Bronchial epithelial cell (primary cell): ENCODE measurements around the gene EXOC3L1. TPM values are rescaled to one million over a fixed set of nuclear protein-coding genes. Genes with fewer than 3 reads are reported as not detected.

Experiments used
- DNase-seq: peaks from one replicate; pipeline ENCODE4 v3.0.0-alpha.2; 2010; ENCODE audit warnings: low read depth
- FAIRE-seq: peaks from 2 replicates; lab custom pipeline; 2011; peaks lifted over from hg19 to GRCh38; lab: Jason Lieb, UNC
- H3K27me3 ChIP-seq: 2 replicates; pipeline ENCODE4 v1.5.1; 2011; ENCODE audit warnings: low read length; ENCODE audit not compliant: control insufficient read depth, insufficient read depth
- H3K36me3 ChIP-seq: 2 replicates; pipeline ENCODE4 v1.5.1; 2011; ENCODE audit warnings: low read length; ENCODE audit not compliant: control insufficient read depth, insufficient read depth
- H3K4me3 ChIP-seq: 2 replicates; pipeline ENCODE4 v1.5.1; 2011; ENCODE audit warnings: mild to moderate bottlenecking, low read depth, low read length, control low read depth
- total RNA-seq: library from RNA; depleted of rRNA; stranded (reverse); fragments of >200 nt; gene quantifications from 2 replicates; pipeline ENCODE4 v1.2.1, GENCODE V29; 2014
- TF ChIP-seq, protein P1 (sequence below): IDR thresholded peaks from 2 replicates; pipeline ENCODE4 v1.5.1; 2011; ENCODE audit warnings: mild to moderate bottlenecking, moderate library complexity, low read length, control low read depth, inconsistent platforms; ENCODE audit not compliant: insufficient read depth, severe bottlenecking

The EXOC3L1 gene
- total RNA-seq, 1 donor from 2014 or later: not detected

DNA sequence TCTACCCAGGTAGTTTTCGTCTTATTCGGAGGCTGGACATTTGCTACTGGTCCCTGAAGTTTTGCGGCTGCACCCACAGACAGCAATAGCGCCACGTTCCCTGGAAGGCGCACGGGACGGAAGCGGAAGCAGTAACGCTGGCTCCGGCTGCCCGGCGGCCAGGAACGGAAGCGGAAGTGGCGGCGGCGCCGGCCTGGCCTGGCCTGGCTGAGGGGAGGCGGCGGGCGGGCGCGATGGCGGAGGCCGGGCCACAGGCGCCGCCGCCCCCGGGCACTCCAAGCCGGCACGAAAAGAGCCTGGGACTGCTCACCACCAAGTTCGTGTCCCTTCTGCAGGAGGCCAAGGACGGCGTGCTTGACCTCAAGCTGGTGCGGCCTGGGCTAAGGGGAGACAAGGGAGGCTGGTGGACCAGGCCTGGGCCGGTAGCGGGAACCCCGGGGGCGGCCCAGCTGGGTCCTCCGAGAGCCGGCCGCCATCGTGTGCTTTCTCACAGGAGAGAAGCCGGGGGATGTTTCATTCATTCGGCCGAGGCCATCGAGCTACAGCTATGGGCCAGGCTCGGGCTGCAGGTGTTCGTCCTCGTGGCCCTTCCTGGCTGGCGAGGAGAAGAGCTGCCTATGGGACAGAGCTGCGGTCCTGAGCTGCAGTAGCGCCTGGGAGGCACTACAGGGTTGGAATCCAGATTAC is 2.2 kb upstream of the EXOC3L1 start, which contains the start of gene E2F4:
TSS of gene E2F4 (plus strand) at position 161 of the 687 bp plus-strand sequence. CDS start at position 234, 73 bp downstream.
- TF ChIP-seq, protein P1, sequence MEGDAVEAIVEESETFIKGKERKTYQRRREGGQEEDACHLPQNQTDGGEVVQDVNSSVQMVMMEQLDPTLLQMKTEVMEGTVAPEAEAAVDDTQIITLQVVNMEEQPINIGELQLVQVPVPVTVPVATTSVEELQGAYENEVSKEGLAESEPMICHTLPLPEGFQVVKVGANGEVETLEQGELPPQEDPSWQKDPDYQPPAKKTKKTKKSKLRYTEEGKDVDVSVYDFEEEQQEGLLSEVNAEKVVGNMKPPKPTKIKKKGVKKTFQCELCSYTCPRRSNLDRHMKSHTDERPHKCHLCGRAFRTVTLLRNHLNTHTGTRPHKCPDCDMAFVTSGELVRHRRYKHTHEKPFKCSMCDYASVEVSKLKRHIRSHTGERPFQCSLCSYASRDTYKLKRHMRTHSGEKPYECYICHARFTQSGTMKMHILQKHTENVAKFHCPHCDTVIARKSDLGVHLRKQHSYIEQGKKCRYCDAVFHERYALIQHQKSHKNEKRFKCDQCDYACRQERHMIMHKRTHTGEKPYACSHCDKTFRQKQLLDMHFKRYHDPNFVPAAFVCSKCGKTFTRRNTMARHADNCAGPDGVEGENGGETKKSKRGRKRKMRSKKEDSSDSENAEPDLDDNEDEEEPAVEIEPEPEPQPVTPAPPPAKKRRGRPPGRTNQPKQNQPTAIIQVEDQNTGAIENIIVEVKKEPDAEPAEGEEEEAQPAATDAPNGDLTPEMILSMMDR: no peak
- peak within 1 kb of the TSS; percentile 76 for H3K4me3 ChIP-seq
- no peaks in the 10 kb centered on the region for H3K27me3 ChIP-seq
- FAIRE-seq (no peak), DNase-seq (peak; percentile 75)
- peaks cover 35% of the 10 kb centered on the region for H3K36me3 ChIP-seq

DNA sequence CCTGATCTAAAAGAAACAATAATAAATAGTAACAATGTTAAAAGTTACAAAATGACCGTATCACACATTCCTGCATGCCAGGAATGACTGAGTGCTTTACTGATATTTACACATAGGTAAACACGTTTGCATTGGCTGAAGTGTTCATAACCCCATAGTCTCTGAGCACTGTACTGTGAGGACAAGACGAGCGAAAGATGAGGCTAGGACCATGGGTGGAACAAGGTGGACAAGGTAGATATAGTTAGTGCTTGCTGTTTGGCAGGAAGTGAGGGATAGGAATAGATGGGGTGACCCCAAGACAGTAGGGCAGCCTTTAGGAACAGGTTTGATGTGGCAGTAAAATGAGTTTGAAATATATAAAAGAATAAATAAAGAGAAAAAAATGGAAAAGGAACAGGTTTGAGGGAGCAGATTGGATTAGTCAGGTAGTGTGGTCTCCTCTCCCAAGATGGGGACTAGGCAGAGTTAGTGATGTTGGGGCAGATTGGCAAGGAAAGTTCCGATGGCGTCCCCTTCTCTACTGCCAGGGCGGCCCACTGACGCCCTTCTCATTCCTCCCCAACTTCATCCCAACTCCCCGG is 1.6 kb upstream of the EXOC3L1 start:
- Histone ChIP-seq H3K4me3 (peak overlapping the region; percentile 76), H3K27me3 (no peaks in the 10 kb centered on the region), H3K36me3 (peaks cover 30% of the 10 kb centered on the region)
- DNase-seq (no peak), FAIRE-seq (no peak)
- TF ChIP-seq, protein P1: no peak

- DNase-seq (no peak), FAIRE-seq (no peak)
- Histone ChIP-seq H3K4me3 (no peak overlapping the region), H3K27me3 (no peaks in the 10 kb centered on the region), H3K36me3 (peaks cover 24% of the 10 kb centered on the region)
- TF ChIP-seq, protein P1: no peak
Measured at GRCh38 chr16:67190448-67191399, 788 bp upstream of the EXOC3L1 start.

DNA sequence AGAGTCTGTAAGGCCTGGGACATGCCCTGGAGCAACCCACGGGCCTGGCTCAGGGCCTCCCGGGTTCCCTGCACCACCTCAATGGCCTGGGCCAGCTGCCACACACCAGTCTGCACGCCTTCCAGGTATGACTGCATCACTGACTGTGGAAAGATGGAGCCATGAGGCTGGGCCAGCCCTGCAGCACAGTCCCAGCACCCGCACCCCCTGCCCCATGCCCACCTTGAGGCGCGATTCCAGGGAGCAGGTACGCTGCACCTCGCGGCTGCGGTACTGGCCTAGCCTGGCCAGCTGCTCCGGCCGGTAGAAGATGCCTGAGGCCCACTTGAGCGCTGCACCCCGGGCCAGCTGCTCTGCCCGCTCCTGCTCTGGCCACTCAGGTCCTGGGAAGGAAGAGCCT is 1.1 kb downstream of the EXOC3L1 start:
- DNase-seq (no peak), FAIRE-seq (no peak)
- H3K27me3 ChIP-seq: no peaks in the 10 kb centered on the region
- H3K4me3 ChIP-seq: no peak overlapping the region
- peaks cover 7% of the 10 kb centered on the region for H3K36me3 ChIP-seq
- TF ChIP-seq, protein P1: no peak

DNA sequence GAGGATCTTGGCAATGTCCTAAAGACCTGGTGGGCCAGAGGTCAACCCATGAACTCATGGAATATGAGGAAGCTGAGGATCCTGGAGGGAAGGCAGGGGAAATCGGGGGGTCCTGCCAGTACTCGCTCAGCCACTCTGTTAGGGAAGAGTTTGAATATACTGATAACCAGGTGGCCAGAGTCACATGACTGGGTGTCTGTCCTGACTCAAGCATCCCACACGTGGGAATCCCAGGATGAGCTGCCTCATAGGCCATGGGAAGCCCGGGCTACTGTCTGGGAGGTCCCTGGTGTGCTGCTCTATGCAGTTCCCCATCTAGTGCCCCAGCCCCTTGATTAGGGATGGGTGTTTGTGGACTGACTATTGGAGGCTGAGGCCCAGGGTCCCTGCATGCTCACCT is 1.6 kb downstream of the EXOC3L1 start:
- H3K27me3 ChIP-seq: no peaks in the 10 kb centered on the region
- no peak for FAIRE-seq
- no peak for DNase-seq
- H3K36me3 ChIP-seq: peaks cover 3% of the 10 kb centered on the region
- TF ChIP-seq, protein P1: no peak
- no peak overlapping the region for H3K4me3 ChIP-seq
